Renal cortical epithelial cell (primary cell): ENCODE measurements around the gene NEXN. TPM values are rescaled to one million over a fixed set of nuclear protein-coding genes. Genes with fewer than 3 reads are reported as not detected.

ENCODE experiments used
- total RNA-seq: library from RNA; depleted of rRNA; stranded (reverse); fragments of >200 nt; gene quantifications from 2 replicates; pipeline ENCODE4 v1.2.3, GENCODE V29; 2014

The NEXN gene
- total RNA-seq, 1 donor from 2014 or later: 22.4 TPM

Other genes with a start within 250 kb of the NEXN start
- gene ZZZ3, start 206.0 kb upstream of the NEXN start, total RNA-seq: 88.9 and 118 TPM in 2 replicates
- gene USP33, start 128.8 kb upstream of the NEXN start, total RNA-seq: 110 and 113 TPM in 2 replicates
- 21.2 and 23.9 TPM in 2 replicates for gene MIGA1, start 109.0 kb upstream of the NEXN start, total RNA-seq
- 106 and 154 TPM in 2 replicates for gene FUBP1, start 90.4 kb downstream of the NEXN start, total RNA-seq
- 8.0 and 43.4 TPM in 2 replicates for gene DNAJB4, start 116.3 kb downstream of the NEXN start, total RNA-seq
- gene GIPC2, start 157.3 kb downstream of the NEXN start, total RNA-seq: 1.1 and 4.9 TPM in 2 replicates